CD4-positive, CD25-positive, alpha-beta regulatory T cell (primary cell): ENCODE data around the gene GASK1A. TPM values are rescaled to one million over a fixed set of nuclear protein-coding genes. Genes with fewer than 3 reads are reported as not detected.

Experiments
- ATAC-seq, 2 donors: fragments of 150-1000 bp; cut with Tn5 transposase; one replicate each; pipeline ENCODE4 v1.10.0; 2021; ENCODE audit warnings: low read depth in 2 of 2, moderate number of reproducible peaks in 2 of 2, moderate library complexity in 1 of 2
- DNase-seq, 3 donors: peaks; one replicate each; pipeline versions ENCODE4 v3.0.0 to v3.0.0-alpha.2; 2012 to 2022; ENCODE audit warnings: mixed read lengths in 1 of 3
- H3K27ac ChIP-seq: one replicate; pipeline ENCODE4 v1.7.0; 2013; ENCODE audit warnings: mild to moderate bottlenecking, low read length; ENCODE audit not compliant: insufficient read depth, poor library complexity, severe bottlenecking
- H3K27me3 ChIP-seq: one replicate; pipeline ENCODE4 v1.7.0; 2013; ENCODE audit warnings: low read length; ENCODE audit not compliant: control insufficient read depth, insufficient read depth
- H3K36me3 ChIP-seq: one replicate; pipeline ENCODE4 v1.7.0; 2013; ENCODE audit warnings: mild to moderate bottlenecking, low read length, moderate library complexity; ENCODE audit not compliant: control insufficient read depth, insufficient read depth
- H3K4me1 ChIP-seq: 2 replicates; pipeline ENCODE4 v1.7.0; 2013; ENCODE audit warnings: mild to moderate bottlenecking, low read length; ENCODE audit not compliant: insufficient read depth, control insufficient read depth, poor library complexity, severe bottlenecking
- H3K4me3 ChIP-seq: one replicate; pipeline ENCODE4 v1.7.0; 2013; ENCODE audit warnings: low read depth, mild to moderate bottlenecking, low read length, moderate library complexity
- H3K9me3 ChIP-seq, 2 experiments: 1 replicate in 1 of 2; 2 replicates in 1 of 2; pipeline ENCODE4 v1.7.0; 2013; ENCODE audit warnings: low read length in 2 of 2, mild to moderate bottlenecking in 1 of 2, moderate library complexity in 1 of 2; ENCODE audit not compliant: control insufficient read depth in 2 of 2
- H3K27ac Mint-ChIP-seq, 3 donors: one replicate each; pipeline ENCODE4 v1.8.0; 2020 to 2022; ENCODE audit warnings: mild to moderate bottlenecking in 3 of 3, mixed read lengths in 3 of 3, moderate library complexity in 2 of 3
- H3K27me3 Mint-ChIP-seq: one replicate; pipeline ENCODE4 v1.8.0; 2022; ENCODE audit warnings: mild to moderate bottlenecking, mixed read lengths
- H3K36me3 Mint-ChIP-seq: one replicate; pipeline ENCODE4 v1.8.0; 2020; ENCODE audit warnings: mixed read lengths
- H3K4me1 Mint-ChIP-seq, 4 donors: one replicate each; pipeline ENCODE4 v1.8.0; 2020 to 2022; ENCODE audit warnings: mixed read lengths in 4 of 4, mild to moderate bottlenecking in 1 of 4
- H3K4me3 Mint-ChIP-seq, 4 donors: one replicate each; pipeline ENCODE4 v1.8.0; 2020 to 2022; ENCODE audit warnings: mild to moderate bottlenecking in 4 of 4, mixed read lengths in 4 of 4, moderate library complexity in 3 of 4
- H3K9me3 Mint-ChIP-seq, 7 donors: one replicate each; pipeline ENCODE4 v1.8.0; 2020 to 2022; ENCODE audit warnings: mixed read lengths in 7 of 7, mild to moderate bottlenecking in 3 of 7, moderate library complexity in 2 of 7
- polyA plus RNA-seq, 4 donors: library from polyadenylated mRNA; unstranded; fragments of 300-500 nt; fragmentation: Illumina TruSeq; gene quantifications; one replicate each; pipeline ENCODE4 v1.2.3, GENCODE V29; 2021
- total RNA-seq: library from RNA; stranded (reverse); gene quantifications from one replicate; pipeline ENCODE4 v1.2.3, GENCODE V29; 2022

GASK1A gene
- total RNA-seq, result not detected
- polyA plus RNA-seq, result not detected

- Mint-ChIP-seq H3K4me3 (peak within 1 kb of the TSS; percentile 34 to 82 (median 58)), H3K9me3 (peaks cover 0 to 19% (median 5%) of the 10 kb centered on the region in 7 donors), H3K27me3 (peaks cover 61% of the 10 kb centered on the region), H3K36me3 (no peaks in the 10 kb centered on the region), H3K27ac (no peak within 1 kb of the TSS), H3K4me1 (peaks cover 0 to 10% (median 2%) of the 10 kb centered on the region in 4 donors)
- DNase-seq (peak in 1 of 3 donors; percentile 14), ATAC-seq (peak; percentile 31 to 52)
- Histone ChIP-seq H3K27me3 (peaks cover 24% of the 10 kb centered on the region), H3K4me3 (no peak within 1 kb of the TSS), H3K27ac (no peak within 1 kb of the TSS), H3K9me3 (peaks cover 1 to 5% of the 10 kb centered on the region in 2 experiments), H3K4me1 (peaks cover 10% of the 10 kb centered on the region), H3K36me3 (no peaks in the 10 kb centered on the region)
These were observed at the start of gene GASK1A for GRCh38 chr3:42979044-42979972. TSS of gene GASK1A (plus strand) at chr3:42979311. CDS start at chr3:42979643, 332 bp downstream.

DNA sequence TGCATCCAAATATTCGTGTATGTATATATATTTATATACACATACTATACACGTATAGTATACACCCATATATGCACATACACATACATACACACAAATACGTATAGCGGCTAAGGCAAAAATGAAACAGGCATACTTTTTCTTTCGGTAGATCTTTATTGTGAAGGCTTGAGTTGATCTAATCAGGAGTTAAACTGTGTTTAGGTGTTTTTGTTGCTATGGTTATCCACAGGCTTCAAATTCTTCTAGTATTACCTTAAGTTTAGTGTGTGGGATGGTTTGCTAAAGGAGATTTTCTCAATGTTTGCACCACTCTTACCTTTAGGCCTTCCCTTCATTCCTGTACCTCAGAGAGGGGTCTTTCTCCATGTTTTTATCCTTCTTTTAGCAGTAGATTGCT lies 45.0 kb upstream of the GASK1A start:
- H3K27ac ChIP-seq, result no peak overlapping the region
- no peak overlapping the region for H3K4me3 ChIP-seq
- no peaks in the 10 kb centered on the region for H3K27me3 ChIP-seq
- no peaks in the 10 kb centered on the region for H3K9me3 ChIP-seq
- peaks cover 3% of the 10 kb centered on the region for H3K36me3 Mint-ChIP-seq
- no peak overlapping the region for H3K27ac Mint-ChIP-seq
- H3K9me3 Mint-ChIP-seq, result peaks cover 0 to 3% (median 0%) of the 10 kb centered on the region in 7 donors
- no peak for ATAC-seq
- no peak for DNase-seq
- H3K36me3 ChIP-seq, result no peaks in the 10 kb centered on the region
- no peak overlapping the region for H3K4me3 Mint-ChIP-seq
- H3K4me1 ChIP-seq, result peaks cover 15% of the 10 kb centered on the region
- H3K27me3 Mint-ChIP-seq, result peaks cover 12% of the 10 kb centered on the region
- H3K4me1 Mint-ChIP-seq, result peaks cover 6 to 36% (median 25%) of the 10 kb centered on the region in 4 donors

GRCh38 chr3:42934910-42935309 lies 44.2 kb upstream of the GASK1A start:
- H3K27me3 Mint-ChIP-seq, result peaks cover 12% of the 10 kb centered on the region
- H3K36me3 Mint-ChIP-seq, result peaks cover 3% of the 10 kb centered on the region
- ATAC-seq, result no peak
- H3K4me1 Mint-ChIP-seq, result peaks cover 6 to 36% (median 25%) of the 10 kb centered on the region in 4 donors
- DNase-seq, result no peak
- H3K9me3 ChIP-seq, result no peaks in the 10 kb centered on the region
- no peak overlapping the region for H3K4me3 ChIP-seq
- H3K9me3 Mint-ChIP-seq, result peaks cover 0 to 3% (median 0%) of the 10 kb centered on the region in 7 donors
- no peaks in the 10 kb centered on the region for H3K36me3 ChIP-seq
- no peak overlapping the region for H3K27ac ChIP-seq
- peak overlapping the region in 1 of 4 donors; percentile 60 for H3K4me3 Mint-ChIP-seq
- H3K27me3 ChIP-seq, result no peaks in the 10 kb centered on the region
- H3K4me1 ChIP-seq, result peaks cover 15% of the 10 kb centered on the region
- H3K27ac Mint-ChIP-seq, result peak overlapping the region in 2 of 3 donors; percentile 21 to 43

DNA sequence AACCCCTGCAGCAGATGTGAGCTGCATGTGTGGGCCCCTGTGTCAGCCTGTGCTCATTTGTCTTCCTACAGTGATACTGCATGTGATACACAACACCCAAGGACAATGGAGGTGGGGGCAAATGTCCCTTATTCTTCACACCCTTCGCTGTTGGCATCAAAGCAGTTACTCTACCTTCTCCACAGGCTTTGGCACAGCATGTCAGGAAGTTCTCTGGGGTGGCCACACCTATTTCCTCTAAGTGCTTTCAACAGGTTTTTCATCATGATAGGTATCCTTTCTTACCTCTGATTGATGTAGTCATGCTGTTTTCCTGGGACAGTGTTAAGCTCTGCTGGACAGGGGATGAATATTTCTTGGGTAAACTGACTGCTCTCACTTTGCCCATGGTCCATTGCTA lies 43.6 kb upstream of the GASK1A start:
- ATAC-seq, result peak; percentile 68 to 84
- H3K27ac Mint-ChIP-seq, result peak overlapping the region; percentile 4 to 43 (median 21)
- H3K4me3 Mint-ChIP-seq, result peak overlapping the region in 3 of 4 donors; percentile 1 to 72 (median 7)

DNA sequence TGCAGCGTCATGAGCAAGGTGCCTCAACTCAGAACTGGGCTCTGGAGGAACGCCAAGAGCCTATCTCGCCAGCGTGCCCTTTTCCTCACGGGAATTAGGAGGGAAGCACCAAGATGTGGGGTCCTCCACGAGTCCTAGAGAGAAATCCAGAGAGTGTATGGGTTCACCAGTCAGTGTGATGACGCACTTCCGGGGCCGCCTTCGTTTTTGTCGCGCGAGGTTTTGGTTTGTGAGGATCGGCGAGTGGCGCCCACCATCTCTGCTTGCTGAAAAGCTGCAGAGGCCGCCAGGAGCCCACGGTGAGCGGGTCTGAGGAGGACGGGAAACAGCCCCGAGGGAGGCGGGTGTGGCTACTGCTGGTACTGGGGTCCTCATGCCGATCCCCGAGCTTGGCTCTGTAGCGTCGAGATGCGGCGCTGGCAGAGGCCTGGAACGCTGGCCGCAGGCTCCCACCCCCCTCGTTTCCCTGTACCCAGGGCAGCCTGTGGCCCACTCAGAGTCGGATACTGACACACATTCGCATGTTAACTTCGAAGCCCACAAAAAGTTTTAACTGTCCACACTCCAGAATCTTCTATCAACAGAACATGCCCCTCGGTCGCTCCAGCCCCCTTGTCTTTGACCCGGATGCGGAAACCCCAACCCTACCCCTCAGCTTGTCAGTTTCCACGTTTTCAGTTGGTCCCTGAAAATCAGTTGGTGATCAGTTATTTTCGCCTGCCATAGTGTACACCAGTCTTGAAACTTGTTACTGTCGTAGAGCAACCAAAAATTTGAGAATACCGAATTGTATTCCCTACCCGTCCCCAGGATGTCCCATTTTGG lies 42.7 kb upstream of the GASK1A start:
- ATAC-seq, result no peak
- H3K4me3 ChIP-seq, result no peak overlapping the region
- H3K9me3 Mint-ChIP-seq, result peaks cover 0 to 3% (median 0%) of the 10 kb centered on the region in 7 donors
- no peaks in the 10 kb centered on the region for H3K27me3 ChIP-seq
- H3K27ac ChIP-seq, result no peak overlapping the region
- DNase-seq, result no peak
- H3K4me3 Mint-ChIP-seq, result peak overlapping the region in 2 of 4 donors; percentile 17 to 44
- peaks cover 6 to 36% (median 24%) of the 10 kb centered on the region in 4 donors for H3K4me1 Mint-ChIP-seq
- peak overlapping the region; percentile 21 to 69 (median 50) for H3K27ac Mint-ChIP-seq
- no peaks in the 10 kb centered on the region for H3K36me3 ChIP-seq
- no peaks in the 10 kb centered on the region for H3K9me3 ChIP-seq
- H3K4me1 ChIP-seq, result peaks cover 15% of the 10 kb centered on the region
- peaks cover 12% of the 10 kb centered on the region for H3K27me3 Mint-ChIP-seq
- H3K36me3 Mint-ChIP-seq, result no peaks in the 10 kb centered on the region

More for the DNA sequence above, 43.6 kb upstream of the GASK1A start:
- H3K27me3 Mint-ChIP-seq, result peaks cover 12% of the 10 kb centered on the region
- Histone ChIP-seq H3K4me1 (peaks cover 15% of the 10 kb centered on the region), H3K4me3 (peak overlapping the region; percentile 61), H3K9me3 (no peaks in the 10 kb centered on the region), H3K27ac (no peak overlapping the region), H3K36me3 (no peaks in the 10 kb centered on the region), H3K27me3 (no peaks in the 10 kb centered on the region)
- peaks cover 0 to 3% (median 0%) of the 10 kb centered on the region in 7 donors for H3K9me3 Mint-ChIP-seq
- peak in 2 of 3 donors; percentile 26 to 73 for DNase-seq
- peaks cover 3% of the 10 kb centered on the region for H3K36me3 Mint-ChIP-seq
- H3K4me1 Mint-ChIP-seq, result peaks cover 6 to 36% (median 25%) of the 10 kb centered on the region in 4 donors

GRCh38 chr3:42937334-42937733 lies 41.8 kb upstream of the GASK1A start:
- no peaks in the 10 kb centered on the region for H3K9me3 ChIP-seq
- H3K36me3 Mint-ChIP-seq, result no peaks in the 10 kb centered on the region
- H3K27ac ChIP-seq, result no peak overlapping the region
- no peak overlapping the region for H3K4me3 ChIP-seq
- no peak for DNase-seq
- H3K4me1 ChIP-seq, result peaks cover 15% of the 10 kb centered on the region
- no peaks in the 10 kb centered on the region for H3K27me3 ChIP-seq
- peaks cover 0 to 3% (median 0%) of the 10 kb centered on the region in 7 donors for H3K9me3 Mint-ChIP-seq
- no peak overlapping the region for H3K4me3 Mint-ChIP-seq
- H3K36me3 ChIP-seq, result no peaks in the 10 kb centered on the region
- peak overlapping the region in 2 of 3 donors; percentile 22 to 50 for H3K27ac Mint-ChIP-seq
- ATAC-seq, result no peak
- peaks cover 6 to 36% (median 24%) of the 10 kb centered on the region in 4 donors for H3K4me1 Mint-ChIP-seq
- peaks cover 12% of the 10 kb centered on the region for H3K27me3 Mint-ChIP-seq

GRCh38 chr3:42942693-42943092 lies 36.4 kb upstream of the GASK1A start:
- H3K9me3 ChIP-seq, result no peaks in the 10 kb centered on the region
- H3K4me1 ChIP-seq, result no peaks in the 10 kb centered on the region
- H3K27me3 ChIP-seq, result peaks cover 2% of the 10 kb centered on the region
- peaks cover 0 to 5% (median 2%) of the 10 kb centered on the region in 4 donors for H3K4me1 Mint-ChIP-seq
- no peak overlapping the region for H3K27ac Mint-ChIP-seq
- ATAC-seq (no peak), DNase-seq (no peak)
- peaks cover 0 to 2% (median 0%) of the 10 kb centered on the region in 7 donors for H3K9me3 Mint-ChIP-seq
- H3K27me3 Mint-ChIP-seq, result peaks cover 5% of the 10 kb centered on the region
- no peaks in the 10 kb centered on the region for H3K36me3 Mint-ChIP-seq
- H3K36me3 ChIP-seq, result no peaks in the 10 kb centered on the region
- H3K4me3 ChIP-seq, result no peak overlapping the region
- H3K27ac ChIP-seq, result no peak overlapping the region
- H3K4me3 Mint-ChIP-seq, result no peak overlapping the region
